Spleen (tissue), 11 donors: ENCODE results near the gene ACBD6. TPM values are rescaled to one million over a fixed set of nuclear protein-coding genes. Genes with fewer than 3 reads are reported as not detected.

Source experiments
- DNase-seq: peaks from one replicate; pipeline ENCODE4 v3.0.0-alpha.2; 2020
- H3K27ac ChIP-seq, 8 donors: fragments of 200-600 bp; sonication (generic) in 7 of 8; 1 replicate in 4 of 8; 2 replicates in 4 of 8; pipeline versions ENCODE4 v1.5.0 to v1.8.0; 2016 to 2021; ENCODE audit warnings: inconsistent platforms in 4 of 8, mild to moderate bottlenecking in 4 of 8, moderate library complexity in 1 of 8
- H3K27me3 ChIP-seq, 7 donors: fragments of 200-600 bp; sonication (generic) in 6 of 7; replicated peaks in 1 of 7; 1 replicate in 4 of 7; 2 replicates in 3 of 7; pipeline versions ENCODE4 v1.5.0 to v1.8.0; 2016 to 2021; ENCODE audit warnings: inconsistent platforms in 3 of 7, mild to moderate bottlenecking in 1 of 7
- H3K36me3 ChIP-seq, 6 donors: fragments of 200-600 bp; sonication (generic) in 5 of 6; 1 replicate in 4 of 6; 2 replicates in 2 of 6; pipeline versions ENCODE4 v1.5.0 to v1.8.0; 2016 to 2021; ENCODE audit warnings: inconsistent platforms in 2 of 6
- H3K4me1 ChIP-seq, 6 donors: fragments of 200-600 bp; sonication (generic) in 5 of 6; 1 replicate in 3 of 6; 2 replicates in 3 of 6; pipeline versions ENCODE4 v1.5.0 to v1.8.0; 2016 to 2021; ENCODE audit warnings: inconsistent platforms in 3 of 6
- H3K4me3 ChIP-seq, 8 donors: fragments of 200-600 bp; sonication (generic) in 7 of 8; 1 replicate in 4 of 8; 2 replicates in 4 of 8; pipeline versions ENCODE4 v1.5.0 to v1.8.0; 2016 to 2021; ENCODE audit warnings: inconsistent platforms in 4 of 8, mild to moderate bottlenecking in 4 of 8, moderate library complexity in 2 of 8
- H3K9me3 ChIP-seq, 8 donors: fragments of 200-600 bp; sonication (generic) in 7 of 8; 1 replicate in 4 of 8; 2 replicates in 4 of 8; pipeline versions ENCODE4 v1.5.0 to v1.8.0; 2016 to 2021; ENCODE audit warnings: inconsistent platforms in 4 of 8
- CTCF ChIP-seq, 11 experiments: fragments of 200-600 bp in 7 of 11; fragments of 450-650 bp in 4 of 11; sonication (generic) in 4 of 11; IDR thresholded peaks in 8 of 11; conservative IDR thresholded peaks in 3 of 11; 1 replicate in 7 of 11; 2 replicates in 4 of 11; pipeline versions ENCODE4 v1.4.0 to v1.8.0; 2016 to 2021; ENCODE audit warnings: antibody characterized with exemption in 11 of 11, inconsistent platforms in 4 of 11, mild to moderate bottlenecking in 1 of 11
- POLR2A ChIP-seq, 3 donors: fragments of 450-650 bp; IDR thresholded peaks; one replicate each; pipeline ENCODE4 v1.5.1; 2017; ENCODE audit warnings: antibody characterized with exemption in 3 of 3, mild to moderate bottlenecking in 1 of 3
- POLR2AphosphoS5 ChIP-seq, 3 donors: sonication (generic); formaldehyde crosslinking; IDR thresholded peaks; one replicate each; pipeline ENCODE4 v1.5.1; 2017; ENCODE audit warnings: antibody characterized with exemption in 3 of 3
- WGBS, 5 donors: extraction: QIAGEN DNeasy Blood & Tissue Kit in 3 of 5; methylation state at CpG; one replicate each; pipeline versions ENCODE4 v1.1.5 to v1.1.7; 2013 to 2018; 5-methylcytosine and 5-hydroxymethylcytosine counted together
- intact Hi-C: fragments of 100-400 bp; cut with DNase I; formaldehyde crosslinking; loops from one replicate; pipeline ENCODE4 v1.15.0; 2023; ENCODE audit warnings: low total_unique reads
- polyA plus RNA-seq, 3 donors: library from polyadenylated mRNA; stranded (reverse); fragments of 200-250 nt; gene quantifications; one replicate each; pipeline ENCODE4 v1.2.1, GENCODE V29; 2013
- total RNA-seq, 7 donors: library from RNA; depleted of rRNA in 3 of 7; stranded (reverse); fragments of >200 nt in 3 of 7; fragmentation: NEBNext Ultra II Directional in 4 of 7; extraction: Animal tissue kit (Norgen Biotek cat#: 25700) in 4 of 7; gene quantifications; one replicate each; pipeline versions ENCODE4 v1.1.0 to v1.2.1, GENCODE V29; 2016 to 2021
- donor health status: healthy with polysubstance abuse.
- donor health status: DM: no; HTN: no; CAD: no; lungs with moderate emphysema.
- donor health status: DM: no; HTN: no; CAD: no.
- donor health status: Bipolar disorder and iron deficiency.
- donor health status: healthy.
- donor health status: DM: no; HTN: no; CAD: no.
- donor health status: DM: yes; HTN: yes; CAD: no.

Gene ACBD6
- total and polyA plus RNA-seq, 10 donors, result 27.2 to 62.9 (median 38.3) TPM

DNA sequence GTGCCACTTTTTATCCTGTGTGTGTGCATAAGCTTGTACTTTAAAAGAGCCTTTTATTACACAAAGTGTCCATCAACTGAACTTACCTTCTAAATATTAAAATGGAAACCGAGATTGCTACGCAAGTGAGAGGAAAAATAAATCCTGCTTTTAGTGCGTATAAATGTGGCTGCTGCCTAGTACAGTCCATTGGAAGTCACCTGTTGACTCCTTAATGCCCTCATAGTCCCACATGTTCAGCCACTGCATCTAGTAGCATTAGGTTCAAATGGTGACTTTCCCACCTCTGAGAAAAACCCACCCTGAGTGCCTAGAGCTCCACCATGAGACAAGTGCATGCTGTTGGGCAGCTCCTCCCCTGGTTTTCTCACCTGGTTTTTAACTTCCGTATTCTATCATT is 219.3 kb downstream of the ACBD6 start:
- no peak for DNase-seq
- WGBS, 5 donors, result 95 to 98% (median 97%) methylated on average over 4 of the region's 4 CpGs
- Histone ChIP-seq H3K27me3 (no peaks in the 10 kb centered on the region), H3K4me1 (peaks cover 0 to 25% (median 8%) of the 10 kb centered on the region in 6 donors), H3K4me3 (no peak overlapping the region), H3K36me3 (peaks cover 0 to 75% (median 3%) of the 10 kb centered on the region in 6 donors), H3K9me3 (no peaks in the 10 kb centered on the region), H3K27ac (no peak overlapping the region)
- intact Hi-C loops, result no loop called here
- TF ChIP-seq CTCF (IDR thresholded peaks at IDR 0.05 in 8 of 11, conservative IDR thresholded peaks at IDR 0.05 in 3 of 11) (no peak), POLR2A (IDR thresholded peaks at IDR 0.05) (no peak), POLR2AphosphoS5 (IDR thresholded peaks at IDR 0.05) (no peak)

- no peak for TF ChIP-seq POLR2AphosphoS5 (IDR thresholded peaks at IDR 0.05)
- no peak for TF ChIP-seq CTCF (IDR thresholded peaks at IDR 0.05 in 8 of 11, conservative IDR thresholded peaks at IDR 0.05 in 3 of 11)
- TF ChIP-seq POLR2A (IDR thresholded peaks at IDR 0.05), result no peak
- peaks cover 0 to 72% (median 3%) of the 10 kb centered on the region in 6 donors for H3K36me3 ChIP-seq
- WGBS, 5 donors, result 82 to 88% (median 85%) methylated on average over 5 of the region's 5 CpGs
- H3K27me3 ChIP-seq, result no peaks in the 10 kb centered on the region
- H3K27ac ChIP-seq, result no peak overlapping the region
- DNase-seq, result no peak
- H3K4me1 ChIP-seq, result peaks cover 0 to 27% (median 7%) of the 10 kb centered on the region in 6 donors
- no peaks in the 10 kb centered on the region for H3K9me3 ChIP-seq
- intact Hi-C loops, result no loop called here
- no peak overlapping the region for H3K4me3 ChIP-seq
Observed at GRCh38 chr1:180282401-180283044, 219.9 kb downstream of the ACBD6 start.

DNA sequence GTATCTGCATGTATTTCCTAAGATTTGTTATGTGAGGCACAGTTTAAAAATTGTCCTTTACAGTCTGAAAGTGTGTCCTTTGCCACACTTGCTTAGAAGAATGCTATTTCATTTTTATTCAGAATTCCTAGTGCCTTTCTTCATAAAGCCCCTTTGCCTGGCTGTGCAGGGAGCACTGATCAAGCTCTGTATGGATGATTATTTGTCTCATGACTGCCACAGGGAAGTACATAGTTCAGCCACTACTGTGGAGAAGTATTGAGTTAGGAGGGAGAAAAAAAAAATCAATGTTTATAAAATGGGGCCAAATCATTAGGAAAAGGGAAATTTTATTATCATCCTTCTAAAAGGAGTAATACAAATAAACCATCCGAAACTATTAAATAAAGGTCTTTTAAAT is 220.9 kb downstream of the ACBD6 start:
- intact Hi-C loops, result no loop called here
- Histone ChIP-seq H3K4me1 (peaks cover 0 to 27% (median 9%) of the 10 kb centered on the region in 6 donors), H3K9me3 (no peaks in the 10 kb centered on the region), H3K27me3 (no peaks in the 10 kb centered on the region), H3K4me3 (no peak overlapping the region), H3K36me3 (peaks cover 0 to 66% (median 3%) of the 10 kb centered on the region in 6 donors), H3K27ac (no peak overlapping the region)
- TF ChIP-seq POLR2AphosphoS5 (IDR thresholded peaks at IDR 0.05), result no peak
- no peak for TF ChIP-seq CTCF (IDR thresholded peaks at IDR 0.05 in 8 of 11, conservative IDR thresholded peaks at IDR 0.05 in 3 of 11)
- TF ChIP-seq POLR2A (IDR thresholded peaks at IDR 0.05), result no peak
- 92 to 100% (median 97%) methylated on average over 1 of the region's 1 CpG for WGBS, 5 donors
- DNase-seq, result no peak

- peaks cover 0 to 63% (median 3%) of the 10 kb centered on the region in 6 donors for H3K36me3 ChIP-seq
- H3K4me1 ChIP-seq, result peaks cover 0 to 27% (median 9%) of the 10 kb centered on the region in 6 donors
- H3K4me3 ChIP-seq, result no peak overlapping the region
- no peaks in the 10 kb centered on the region for H3K9me3 ChIP-seq
- no peak for DNase-seq
- H3K27me3 ChIP-seq, result no peaks in the 10 kb centered on the region
- intact Hi-C loops, result no loop called here
- TF ChIP-seq POLR2AphosphoS5 (IDR thresholded peaks at IDR 0.05), result no peak
- no peak for TF ChIP-seq POLR2A (IDR thresholded peaks at IDR 0.05)
- TF ChIP-seq CTCF (IDR thresholded peaks at IDR 0.05 in 8 of 11, conservative IDR thresholded peaks at IDR 0.05 in 3 of 11), result no peak
- WGBS, 5 donors, result 95 to 100% (median 98%) methylated on average over 2 of the region's 2 CpGs
- H3K27ac ChIP-seq, result peak overlapping the region in 1 of 8 donors; percentile 89
Observed at GRCh38 chr1:180280617-180281016, 221.8 kb downstream of the ACBD6 start.
